Measurements from ENCODE around the gene TPPP2.

TPPP2 gene

GRCh38 chr14:21057803-21058675 is 28.0 kb downstream of the TPPP2 start, which contains the start of gene RNASE8:
Gene RNASE8 (plus strand): TSS chr14:21057822. CDS start chr14:21057893, 71 bp downstream.
- DNase-seq (ENCODE audit: low spot score): no peak

GRCh38 chr14:21058903-21059302 is 28.9 kb downstream of the TPPP2 start:
- DNase-seq (ENCODE audit: low spot score): no peak

- no peak for DNase-seq (ENCODE audit: low spot score)
These were observed 30.0 kb downstream of the TPPP2 start for GRCh38 chr14:21059842-21060613.

- no peak for DNase-seq (ENCODE audit: low spot score)
These were observed 30.8 kb downstream of the TPPP2 start for GRCh38 chr14:21060614-21061346.

GRCh38 chr14:21061347-21061668 is 31.3 kb downstream of the TPPP2 start:
- DNase-seq (ENCODE audit: low spot score): no peak

GRCh38 chr14:21063479-21063878 is 33.5 kb downstream of the TPPP2 start:
- no peak for DNase-seq (ENCODE audit: low spot score)

GRCh38 chr14:21066882-21067502 is 37.0 kb downstream of the TPPP2 start:
- peak; percentile 17 for DNase-seq (ENCODE audit: low spot score)

GRCh38 chr14:21068521-21069387 is 38.7 kb downstream of the TPPP2 start:
- peak; percentile 78 for DNase-seq (ENCODE audit: low spot score)

GRCh38 chr14:21069388-21070082 is 39.5 kb downstream of the TPPP2 start:
- DNase-seq (ENCODE audit: low spot score): peak; percentile 74

GRCh38 chr14:21070083-21070609 is 40.1 kb downstream of the TPPP2 start, which contains the start of gene ARHGEF40:
Gene ARHGEF40 (plus strand): TSS chr14:21070304. CDS start chr14:21070397, 93 bp downstream.
- DNase-seq (ENCODE audit: low spot score): no peak

- peak; percentile 73 for DNase-seq (ENCODE audit: low spot score)
These were observed 40.7 kb downstream of the TPPP2 start for GRCh38 chr14:21070610-21071224.

- DNase-seq (ENCODE audit: low spot score): peak; percentile 84
These were observed 41.4 kb downstream of the TPPP2 start for GRCh38 chr14:21071225-21072030.

- DNase-seq (ENCODE audit: low spot score): peak; percentile 20
These were observed 42.0 kb downstream of the TPPP2 start for GRCh38 chr14:21072031-21072473.

GRCh38 chr14:21072781-21073339 is 42.8 kb downstream of the TPPP2 start:
- no peak for DNase-seq (ENCODE audit: low spot score)

- no peak for DNase-seq (ENCODE audit: low spot score)
These were observed 43.9 kb downstream of the TPPP2 start for GRCh38 chr14:21073921-21074320.

GRCh38 chr14:21074398-21075272 is 44.6 kb downstream of the TPPP2 start:
- DNase-seq (ENCODE audit: low spot score): no peak

Measured in SK-N-DZ (cell line).